ENCODE data around the gene STK11.
A peak's percentile ranks its signal among the peaks of the same experiment; 100 is the strongest.
"Not testable (repeated sequence)": the region's sequence is repeated elsewhere in the genome, so short reads cannot be mapped to it uniquely, and the experiment has no call there.

STK11 gene

DNA sequence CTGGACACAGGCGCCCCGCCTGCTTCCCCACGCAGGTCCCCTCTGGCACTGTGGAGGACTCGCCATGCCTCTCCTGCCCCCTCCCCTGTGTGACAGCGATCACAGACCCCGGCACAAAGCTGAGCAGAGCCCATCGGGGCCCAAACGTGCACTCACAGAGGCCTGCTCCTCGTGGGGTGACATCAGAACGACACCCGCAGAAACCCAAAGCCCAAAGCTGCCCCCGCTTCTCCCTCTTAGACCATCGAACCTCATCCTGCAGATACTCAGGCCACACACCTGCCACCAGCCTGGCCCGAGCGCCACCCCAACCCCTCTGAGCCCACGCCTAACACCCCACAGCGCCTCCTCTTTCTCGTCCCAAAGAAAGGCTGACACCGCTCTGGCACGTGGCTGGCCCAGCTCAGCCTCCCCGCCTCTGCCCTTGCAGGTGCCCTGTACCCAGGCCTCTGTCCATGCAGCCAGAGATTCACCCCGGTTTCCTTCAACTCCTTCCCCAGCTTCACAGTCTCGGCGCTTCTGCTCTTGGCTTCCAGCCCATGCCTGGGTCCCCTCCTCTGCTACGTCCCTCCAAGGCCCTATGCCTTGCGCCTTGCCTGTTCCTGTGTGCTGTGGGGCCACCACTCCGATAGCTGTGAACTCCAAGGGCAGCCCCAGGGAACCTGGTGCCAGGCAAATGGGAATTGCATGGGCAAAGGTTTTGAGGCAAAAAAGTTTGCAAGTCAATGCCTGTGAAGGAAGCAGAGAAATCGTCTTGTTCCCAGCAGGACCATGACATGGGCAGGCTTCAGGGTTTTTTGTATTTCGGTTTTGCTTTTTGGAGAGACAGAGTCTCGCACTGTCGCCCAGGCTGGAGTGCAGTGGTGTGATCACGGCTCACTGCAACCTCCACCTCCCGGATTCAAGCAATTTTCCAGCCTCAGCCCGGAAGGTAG, 33.1 kb downstream of the STK11 start:
- DNase-seq (ENCODE audit: low spot score) = no peak

DNA sequence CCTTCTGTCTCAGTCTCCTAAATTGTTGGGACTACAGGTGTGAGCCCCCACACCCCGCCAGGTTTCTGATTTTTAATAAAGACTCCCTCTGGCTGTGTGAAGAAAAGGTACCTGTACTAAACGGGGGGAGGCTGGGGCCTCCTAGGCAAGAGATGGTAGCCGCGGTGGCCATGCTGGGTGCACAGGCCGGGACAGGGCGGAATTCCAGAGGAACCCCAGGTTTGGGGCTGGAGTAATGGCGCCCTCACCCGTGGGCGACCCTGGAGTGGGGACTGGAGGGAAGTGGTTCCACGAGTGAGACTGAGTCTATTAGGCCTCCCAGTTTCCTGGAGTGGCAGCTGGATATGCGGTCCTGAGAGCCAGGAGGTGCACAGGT, 33.8 kb downstream of the STK11 start:
- no peak for DNase-seq (ENCODE audit: low spot score)

DNA sequence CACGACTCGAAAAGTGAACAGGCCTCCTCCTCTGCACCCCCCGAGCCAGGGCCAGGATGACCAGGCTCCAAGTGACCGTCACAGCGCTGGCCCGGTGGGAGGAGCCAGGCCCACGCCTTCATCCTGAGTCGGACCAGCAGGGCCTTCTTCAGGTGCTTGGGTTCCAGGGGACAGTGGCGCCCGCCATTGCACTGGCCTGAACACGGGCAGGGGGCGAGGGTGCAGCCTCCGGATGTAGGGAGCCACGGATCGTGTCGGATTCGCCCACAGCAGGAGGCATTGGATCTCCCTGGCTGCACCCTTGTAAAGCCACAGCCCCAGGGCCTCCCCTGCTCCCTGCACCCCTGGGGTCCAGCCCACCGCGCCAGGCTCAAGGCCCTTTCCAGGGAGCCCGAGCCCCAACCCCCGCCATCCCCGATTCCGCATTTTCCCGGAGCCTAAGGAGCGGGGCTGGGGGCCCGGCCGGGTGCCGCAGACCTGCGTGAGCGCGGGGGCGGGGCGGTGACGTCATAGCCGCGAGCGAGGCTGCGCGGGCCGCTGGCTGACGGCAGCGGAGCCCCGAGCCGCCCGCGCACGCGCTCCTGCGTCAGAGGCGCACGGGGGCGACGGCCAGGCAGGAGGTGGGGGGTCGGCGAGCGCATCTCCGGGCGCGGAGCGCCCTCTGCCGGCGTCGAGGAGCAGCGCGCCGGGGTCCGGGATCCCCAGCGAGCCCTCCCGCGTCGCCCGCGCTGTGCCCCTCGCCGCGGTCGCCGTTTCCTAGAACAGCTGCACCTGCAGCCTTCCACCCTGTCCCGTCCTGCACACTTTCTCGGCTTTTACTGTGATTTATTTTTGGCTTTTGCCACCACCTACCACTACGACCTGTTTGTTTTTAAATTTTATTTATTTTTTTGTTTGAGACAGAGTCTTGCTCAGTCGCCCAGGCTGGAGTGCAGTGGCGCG, 34.5 kb downstream of the STK11 start:
- DNase-seq (ENCODE audit: low spot score) = peak; percentile 93

DNA sequence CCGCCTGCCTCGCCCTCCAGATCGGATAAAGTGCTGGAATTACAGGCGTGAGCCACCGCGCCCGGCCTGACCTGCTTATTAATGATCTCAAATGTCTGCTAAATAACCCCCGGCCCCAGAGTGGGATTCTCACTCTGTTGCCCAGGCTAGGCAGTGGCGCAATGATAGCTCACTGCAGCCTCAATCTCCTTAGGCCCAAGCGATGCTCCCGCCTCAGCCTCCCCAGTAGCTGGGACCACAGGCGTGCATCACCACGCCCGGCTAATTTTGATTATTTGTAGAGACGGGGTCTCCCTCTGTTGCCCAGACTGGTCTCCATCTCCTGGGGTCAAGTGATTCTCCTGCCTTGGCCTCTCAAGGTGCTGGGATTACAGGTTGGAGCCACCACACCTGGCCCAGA, 35.3 kb downstream of the STK11 start:
- no peak for DNase-seq (ENCODE audit: low spot score)

DNA sequence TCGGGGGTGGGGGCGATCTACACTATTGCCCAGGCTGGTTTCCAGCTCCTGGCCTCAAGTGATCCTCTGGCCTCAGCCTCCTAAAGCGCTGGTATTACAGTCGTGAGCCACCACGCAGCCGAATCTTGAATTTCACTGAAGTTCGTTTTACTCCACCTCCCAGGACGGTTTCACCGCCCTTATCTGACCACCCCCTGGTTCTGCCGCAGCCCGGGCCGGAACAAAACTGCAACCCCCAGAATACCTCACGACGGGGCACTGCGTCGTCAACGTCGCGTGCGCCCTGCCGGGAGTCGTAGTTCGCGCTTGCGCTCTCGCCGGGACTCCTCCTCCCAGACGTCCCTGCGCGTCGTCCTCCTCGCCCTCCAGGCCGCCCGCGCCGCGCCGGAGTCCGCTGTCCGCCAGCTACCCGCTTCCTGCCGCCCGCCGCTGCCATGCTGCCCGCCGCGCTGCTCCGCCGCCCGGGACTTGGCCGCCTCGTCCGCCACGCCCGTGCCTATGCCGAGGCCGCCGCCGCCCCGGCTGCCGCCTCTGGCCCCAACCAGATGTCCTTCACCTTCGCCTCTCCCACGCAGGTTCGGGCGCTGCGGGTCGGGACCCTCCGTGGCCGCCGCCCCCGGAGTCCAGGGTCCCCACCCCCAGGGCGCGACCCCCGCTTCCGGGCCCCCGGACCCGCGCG, 36.0 kb downstream of the STK11 start, which contains the start of gene ATP5F1D:
Gene ATP5F1D, plus strand, starts transcription at position 335 of the 679 bp plus-strand sequence. Its CDS starts 100 bp downstream, at position 435.
- peak; percentile 93 for DNase-seq (ENCODE audit: low spot score)

DNA sequence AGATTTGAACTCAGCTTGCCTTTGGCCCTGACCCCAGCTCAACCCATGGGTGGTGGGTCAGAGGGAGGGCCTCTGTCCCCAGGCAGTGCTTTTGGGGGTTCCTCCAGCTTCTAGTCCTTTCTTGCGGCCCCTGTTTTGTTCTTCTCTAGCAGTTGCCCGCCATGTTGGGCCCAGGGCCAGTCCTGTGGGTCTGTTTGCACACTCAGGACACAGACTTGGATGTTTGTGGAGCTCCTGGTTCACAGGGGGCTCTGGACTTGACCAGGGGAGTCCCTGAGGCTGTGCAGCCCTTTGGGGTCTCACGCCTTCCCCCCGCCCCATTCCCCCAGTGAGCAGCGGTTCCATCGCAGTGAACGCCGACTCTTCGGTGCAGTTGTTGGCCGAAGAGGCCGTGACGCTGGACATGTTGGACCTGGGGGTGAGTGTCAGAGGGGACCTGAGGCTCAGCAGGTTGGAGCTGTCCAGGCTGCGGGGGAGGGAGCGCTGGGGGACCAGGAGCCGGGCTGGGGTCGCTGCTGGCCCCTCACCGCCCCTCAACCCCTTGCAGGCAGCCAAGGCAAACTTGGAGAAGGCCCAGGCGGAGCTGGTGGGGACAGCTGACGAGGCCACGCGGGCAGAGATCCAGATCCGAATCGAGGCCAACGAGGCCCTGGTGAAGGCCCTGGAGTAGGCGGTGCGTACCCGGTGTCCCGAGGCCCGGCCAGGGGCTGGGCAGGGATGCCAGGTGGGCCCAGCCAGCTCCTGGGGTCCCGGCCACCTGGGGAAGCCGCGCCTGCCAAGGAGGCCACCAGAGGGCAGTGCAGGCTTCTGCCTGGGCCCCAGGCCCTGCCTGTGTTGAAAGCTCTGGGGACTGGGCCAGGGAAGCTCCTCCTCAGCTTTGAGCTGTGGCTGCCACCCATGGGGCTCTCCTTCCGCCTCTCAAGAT, 38.5 kb downstream of the STK11 start:
- peak; percentile 85 for DNase-seq (ENCODE audit: low spot score)

DNA sequence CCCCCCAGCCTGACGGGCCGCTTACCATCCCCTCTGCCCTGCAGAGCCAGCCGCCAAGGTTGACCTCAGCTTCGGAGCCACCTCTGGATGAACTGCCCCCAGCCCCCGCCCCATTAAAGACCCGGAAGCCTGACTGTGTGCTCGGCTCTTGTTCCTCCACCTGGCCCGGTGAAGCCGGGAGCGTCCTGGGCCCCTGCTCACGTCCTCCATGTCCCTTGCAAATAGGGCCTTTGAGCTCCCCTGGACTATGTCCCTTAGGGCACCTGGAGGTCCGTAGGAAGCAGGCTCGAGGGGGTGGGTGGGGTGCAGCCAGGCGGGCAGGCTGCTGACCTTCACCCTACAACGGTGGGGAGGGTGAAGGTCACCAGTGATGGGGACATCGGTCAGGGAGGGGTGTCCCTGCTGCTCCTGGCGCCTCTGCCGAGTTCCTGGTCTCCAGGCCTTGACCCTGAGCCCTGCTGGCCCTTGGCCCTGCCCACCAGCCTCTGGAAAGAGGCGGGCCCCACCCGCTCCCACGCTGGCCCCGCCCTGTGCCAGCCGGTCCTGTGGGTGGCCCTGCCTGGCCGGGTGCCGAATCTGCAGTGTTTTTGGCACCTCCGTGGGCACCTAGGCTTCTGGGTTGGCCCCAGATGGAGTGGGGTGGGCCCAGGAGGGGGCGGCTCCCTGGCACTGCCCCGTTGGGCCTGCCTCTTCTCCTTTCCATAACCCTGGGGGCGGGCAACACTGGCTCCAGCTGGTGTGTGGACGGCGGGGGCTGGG, 39.3 kb downstream of the STK11 start:
- no peak for DNase-seq (ENCODE audit: low spot score)

DNA sequence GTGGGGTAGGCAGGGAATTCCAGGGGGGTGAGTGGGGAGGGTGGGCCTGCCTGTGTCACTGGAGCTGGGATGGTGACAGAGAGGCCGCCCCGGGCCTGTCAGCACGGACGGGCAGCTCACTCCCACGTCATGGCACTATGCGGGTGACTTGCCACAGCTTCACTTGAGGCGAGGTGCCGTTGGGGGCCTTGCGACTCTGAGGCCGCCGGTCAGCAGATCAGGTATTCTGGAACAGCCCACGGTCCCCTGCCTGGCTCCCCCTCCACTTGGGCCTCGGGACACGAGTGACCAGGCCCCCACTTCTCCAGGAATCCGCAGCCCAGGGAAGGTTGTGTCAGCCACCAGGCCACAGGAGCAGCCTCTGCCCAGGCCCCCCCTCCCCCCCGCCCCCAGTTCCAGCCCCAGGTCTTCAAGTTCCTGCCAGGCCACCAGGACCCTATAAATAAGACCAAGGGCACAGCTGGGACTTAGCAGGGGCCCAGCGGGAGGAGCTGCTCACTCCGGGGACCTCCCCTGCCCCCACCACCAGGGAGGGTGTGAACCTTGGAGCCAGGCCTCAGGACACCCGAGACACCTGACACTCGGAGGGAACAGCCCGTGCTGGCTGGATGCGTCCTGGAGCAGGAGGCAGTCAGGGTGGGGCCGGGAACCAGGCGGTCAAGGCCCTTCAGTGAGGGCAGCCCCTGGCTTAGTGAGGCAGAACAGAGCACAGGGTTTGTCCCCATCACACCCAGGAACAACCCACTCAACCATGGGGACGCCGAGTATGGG, 40.1 kb downstream of the STK11 start:
- DNase-seq (ENCODE audit: low spot score) = no peak

DNA sequence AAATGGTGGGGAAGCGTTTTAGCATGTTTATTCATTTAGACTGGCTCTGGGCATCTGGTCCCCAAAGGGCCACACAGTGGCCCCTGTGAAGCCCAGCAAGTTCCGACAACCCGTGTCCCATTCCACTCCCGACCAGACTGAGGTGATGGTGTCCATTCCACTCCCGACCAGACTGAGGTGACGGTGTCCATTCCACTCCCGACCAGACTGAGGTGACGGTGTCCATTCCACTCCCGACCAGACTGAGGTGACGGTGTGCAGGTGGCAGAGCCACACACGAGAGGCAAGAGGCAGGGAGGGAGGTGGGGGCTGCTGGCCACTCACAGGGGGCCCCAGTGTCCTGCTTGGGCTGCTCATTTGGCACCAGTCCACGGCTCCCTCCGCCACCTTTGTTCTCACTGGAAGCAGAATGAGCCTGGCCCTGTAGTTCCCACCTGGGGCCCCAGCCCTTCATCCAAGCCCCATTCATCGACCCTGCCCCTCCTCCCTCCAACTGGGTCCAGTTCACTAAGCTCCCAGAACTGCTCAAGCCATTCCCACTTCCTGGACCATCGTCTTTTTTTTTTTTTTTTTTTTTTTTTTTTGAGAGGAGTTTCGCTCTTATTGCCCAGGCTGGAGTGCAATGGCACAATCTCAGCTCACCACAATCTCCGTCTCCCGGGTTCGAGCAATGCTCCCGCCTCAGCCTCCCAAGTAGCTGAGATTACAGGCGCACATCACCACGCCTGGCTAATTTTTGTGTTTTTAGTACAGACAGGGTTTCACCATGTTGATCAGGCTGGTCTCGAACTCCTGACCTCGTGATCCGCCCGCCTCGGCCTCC, 40.9 kb downstream of the STK11 start:
- DNase-seq (ENCODE audit: low spot score) = not testable (repeated sequence)

DNA sequence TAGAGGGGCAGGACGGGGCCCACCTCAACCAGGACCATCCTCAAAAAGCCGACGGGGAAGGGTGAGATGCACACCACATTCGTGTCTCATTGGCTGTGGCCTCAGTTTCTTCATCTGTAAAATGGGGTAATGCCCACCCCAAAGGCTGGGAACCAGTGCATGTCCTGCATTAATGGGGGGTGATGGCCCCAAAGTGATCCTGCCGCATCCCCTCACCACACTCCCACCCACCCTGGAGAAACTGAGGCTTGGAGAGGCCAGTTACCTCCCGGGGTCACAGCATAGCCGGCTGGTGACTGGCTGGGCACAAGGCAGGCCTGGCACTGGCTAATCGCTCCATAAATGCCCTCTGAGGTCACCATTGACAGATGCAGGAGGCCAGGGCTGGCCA, 42.2 kb downstream of the STK11 start:
- DNase-seq (ENCODE audit: low spot score) = no peak

DNA sequence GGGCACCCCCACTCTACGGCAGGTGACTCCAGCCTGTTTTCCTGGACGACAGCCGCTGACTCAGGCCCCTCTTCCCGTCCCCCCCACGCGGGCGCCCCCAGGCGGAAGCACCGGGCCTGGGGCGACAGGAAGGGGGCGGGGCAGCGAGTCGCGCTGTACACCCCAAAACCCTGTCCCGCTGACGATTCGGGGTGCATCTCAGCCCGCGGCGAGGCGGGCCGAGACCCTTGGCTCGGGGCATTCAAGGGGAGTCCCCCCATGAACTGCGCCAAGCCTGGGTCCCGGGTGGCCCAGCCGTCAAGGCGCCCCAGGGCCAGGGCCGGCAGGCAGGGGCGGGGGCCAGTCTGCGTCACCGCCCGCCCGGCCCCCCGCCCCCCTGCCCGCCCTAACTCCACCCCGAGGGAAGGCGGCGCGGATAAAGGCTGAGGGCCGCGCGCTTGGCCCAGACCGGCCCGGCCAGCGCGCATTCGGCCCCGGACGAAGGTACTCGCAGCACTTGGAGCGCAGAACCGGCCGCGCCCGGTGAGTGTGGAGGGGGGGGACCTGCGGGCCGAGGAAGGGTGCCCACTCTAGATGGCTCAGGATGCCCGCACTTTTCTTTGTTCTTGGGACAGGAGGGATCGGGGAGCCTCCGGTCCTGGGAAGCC, 42.7 kb downstream of the STK11 start, which contains the start of gene MIDN:
Gene MIDN, plus strand, starts transcription at position 445 of the 647 bp plus-strand sequence. CDS start 1,714 bp downstream, outside the sequence.
- peak; percentile 42 for DNase-seq (ENCODE audit: low spot score)

DNA sequence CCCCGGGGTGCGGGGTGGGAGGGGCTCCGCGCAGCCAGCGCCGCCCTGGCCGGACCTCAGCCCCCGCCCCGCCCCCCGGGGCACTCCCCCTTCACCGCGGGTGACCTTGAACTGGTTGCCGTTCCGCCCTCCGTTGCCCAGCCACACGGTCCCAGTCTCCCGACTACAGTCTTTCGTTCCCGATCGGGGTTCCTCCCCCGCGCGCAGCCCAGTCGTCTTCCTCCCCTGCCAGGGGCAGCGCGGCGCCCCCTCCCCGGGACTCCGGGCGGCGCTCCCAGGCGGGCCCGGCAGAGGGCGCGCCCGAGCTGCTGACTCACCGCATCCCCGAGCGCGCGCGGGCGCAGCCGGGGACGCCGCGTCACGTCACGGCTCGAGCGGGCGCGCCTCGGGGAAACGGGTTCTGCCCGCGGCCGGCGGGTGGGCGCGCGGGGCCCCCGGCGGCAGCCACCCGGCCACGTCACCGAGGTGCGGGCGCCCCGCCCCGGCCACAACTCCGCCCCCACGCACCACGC, 43.3 kb downstream of the STK11 start:
- DNase-seq (ENCODE audit: low spot score) = no peak

DNA sequence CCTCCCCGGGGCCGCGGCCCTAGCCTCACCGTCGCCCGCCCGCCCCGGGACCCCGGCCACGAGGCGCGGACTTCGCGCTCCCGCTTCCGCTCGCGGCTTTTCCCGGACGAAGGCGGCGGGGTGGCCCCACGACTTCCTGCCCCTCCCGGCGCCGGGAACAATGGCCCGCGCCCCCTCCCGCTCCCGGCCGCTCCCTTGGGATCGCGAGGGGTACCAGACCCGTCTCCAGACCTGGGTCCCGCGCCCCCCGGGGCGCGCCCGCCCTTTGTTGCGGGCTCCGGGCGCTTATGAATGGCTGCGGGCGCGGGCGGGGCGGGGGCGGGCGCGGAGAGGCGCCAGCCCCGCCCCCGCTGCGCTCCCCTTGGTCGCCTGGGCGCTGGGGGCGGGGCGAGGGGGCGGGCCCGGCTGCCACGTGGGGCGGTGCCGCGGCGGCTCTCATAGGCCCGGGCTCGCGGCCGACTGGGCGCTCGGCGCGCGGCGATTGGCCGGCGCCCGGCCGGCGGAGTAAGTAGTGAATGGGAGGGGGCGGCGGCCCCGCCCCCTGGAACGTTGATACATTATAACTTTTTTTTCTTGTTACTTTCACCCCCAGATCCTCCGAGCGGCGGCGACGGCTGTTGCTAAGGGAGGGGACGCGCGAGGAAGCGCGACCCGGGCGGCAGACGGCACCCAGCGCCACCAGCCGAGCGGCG, 43.9 kb downstream of the STK11 start:
- peak; percentile 95 for DNase-seq (ENCODE audit: low spot score)

DNA sequence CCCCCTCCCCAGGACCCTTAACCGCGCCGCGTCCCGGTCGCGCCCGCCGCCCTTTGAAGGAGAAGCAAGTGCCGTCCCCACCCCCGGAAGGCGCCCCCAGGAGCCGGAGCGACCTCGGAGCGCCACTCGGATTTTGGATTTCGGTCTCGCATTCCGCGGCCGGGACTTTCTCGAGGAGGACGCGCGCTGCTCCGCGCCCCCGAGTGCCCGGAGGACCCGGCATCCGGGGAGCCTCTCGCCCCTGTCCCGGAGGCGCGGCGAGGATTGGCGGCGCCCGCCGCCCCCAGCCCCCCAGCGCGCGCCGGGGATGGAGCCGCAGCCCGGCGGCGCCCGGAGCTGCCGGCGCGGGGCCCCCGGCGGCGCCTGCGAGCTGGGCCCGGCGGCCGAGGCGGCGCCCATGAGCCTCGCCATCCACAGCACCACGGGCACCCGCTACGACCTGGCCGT, 44.4 kb downstream of the STK11 start:
- no peak for DNase-seq (ENCODE audit: low spot score)

DNA sequence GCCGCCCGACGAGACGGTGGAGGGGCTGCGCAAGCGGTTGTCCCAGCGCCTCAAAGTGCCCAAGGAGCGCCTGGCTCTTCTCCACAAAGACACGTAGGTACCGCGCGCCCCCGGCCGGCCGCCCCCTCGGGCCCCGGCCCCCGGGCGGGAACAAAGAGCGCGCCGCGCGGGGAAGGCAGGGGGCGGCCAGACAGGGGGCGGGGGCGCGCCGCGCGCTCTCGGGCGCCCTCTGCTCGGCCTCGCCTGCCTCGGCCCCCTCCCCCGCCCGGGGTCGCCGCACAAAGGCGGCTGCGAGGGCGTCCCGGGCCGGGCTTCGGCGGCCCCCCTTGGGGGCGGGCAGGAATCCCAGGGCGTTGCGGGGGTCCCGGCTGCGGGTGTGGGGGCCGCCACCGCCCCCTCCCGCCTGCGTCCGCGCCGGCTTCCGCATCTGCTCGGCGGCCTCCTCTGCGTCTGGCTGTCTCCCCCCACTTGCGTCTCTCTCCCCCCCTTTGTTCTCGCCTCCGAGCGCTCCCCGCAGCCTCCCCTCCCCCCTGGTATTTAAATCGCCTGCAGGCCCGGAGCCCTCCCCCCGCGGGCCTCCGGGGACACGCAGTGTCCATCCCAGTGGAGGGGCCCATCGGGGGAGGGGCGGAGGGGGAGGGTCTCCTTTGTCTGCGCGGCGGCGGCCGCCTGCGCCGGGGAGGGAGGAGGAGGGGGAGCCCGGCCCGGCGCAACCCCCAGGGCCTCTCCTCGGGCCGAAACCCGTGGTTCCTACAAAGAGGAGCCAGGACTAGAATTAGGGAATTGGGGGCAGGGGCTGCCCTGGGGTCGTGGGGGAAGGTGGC, 45.1 kb downstream of the STK11 start:
- peak; percentile 84 for DNase-seq (ENCODE audit: low spot score)
